Stimulated activated naive CD4-positive, alpha-beta T cell (primary cell): ENCODE data around the gene CACNA2D3.
"Not testable (repeated sequence)": the region's sequence is repeated elsewhere in the genome, so short reads cannot be mapped to it uniquely, and the experiment has no call there.

Experiments used
- DNase-seq, 6 experiments: peaks; one replicate each; lab custom pipeline; 2025; lab: John Stamatoyannopoulos, UW

The CACNA2D3 gene

DNA sequence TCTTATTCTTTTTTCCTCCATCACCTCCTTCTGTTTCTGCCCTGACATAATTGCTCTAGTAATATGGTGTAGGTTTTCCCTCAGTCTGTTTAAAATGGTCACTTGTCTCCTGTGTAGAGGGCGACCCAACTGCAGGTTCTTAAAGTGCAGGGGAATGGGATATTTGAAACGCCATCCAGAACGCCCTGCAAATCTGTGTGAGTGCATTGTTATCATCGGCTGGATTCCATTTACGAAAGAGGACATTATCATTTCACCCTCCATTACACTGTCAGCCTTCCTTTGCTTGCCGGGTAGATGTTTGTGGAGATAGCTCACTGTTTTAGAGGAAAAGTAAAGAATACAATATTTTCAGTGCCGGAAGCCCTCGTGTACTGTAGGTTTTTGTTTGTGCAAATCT, 451.5 kb downstream of the CACNA2D3 start:
- DNase-seq, result no peak

DNA sequence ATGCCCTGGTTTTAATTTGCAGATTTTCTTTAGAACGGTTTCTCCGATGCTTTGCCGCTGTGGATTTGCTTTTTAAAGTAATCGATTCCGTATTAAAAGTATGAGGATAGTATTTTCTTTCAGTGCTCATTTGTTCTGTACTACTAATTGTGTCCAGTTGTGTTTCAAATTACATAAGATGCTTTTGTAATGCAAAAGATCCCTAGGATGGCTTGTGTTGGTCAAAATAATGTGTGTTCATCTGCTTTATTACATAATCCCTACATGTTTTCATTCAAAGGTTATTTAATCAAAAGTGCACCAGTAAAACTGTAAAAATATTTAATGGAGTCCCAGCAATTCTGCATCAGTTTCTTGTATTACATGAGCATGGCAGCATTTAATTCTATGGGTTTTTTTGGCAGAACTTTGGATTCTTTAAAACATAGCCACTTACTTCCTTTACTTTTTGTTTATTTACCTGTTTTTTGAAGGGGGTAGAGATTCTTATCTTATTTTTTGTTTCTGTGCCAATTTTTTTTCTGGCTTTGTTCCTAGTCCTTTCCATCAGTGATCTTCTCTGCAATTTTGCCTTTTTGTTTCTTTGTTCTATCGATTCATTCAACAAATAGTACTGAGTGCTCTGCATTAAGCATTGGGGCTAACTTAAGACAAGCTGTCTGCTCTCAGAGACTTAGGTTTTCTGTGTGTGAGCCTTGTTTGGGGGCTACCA, 452.7 kb downstream of the CACNA2D3 start:
- DNase-seq, result no peak

DNA sequence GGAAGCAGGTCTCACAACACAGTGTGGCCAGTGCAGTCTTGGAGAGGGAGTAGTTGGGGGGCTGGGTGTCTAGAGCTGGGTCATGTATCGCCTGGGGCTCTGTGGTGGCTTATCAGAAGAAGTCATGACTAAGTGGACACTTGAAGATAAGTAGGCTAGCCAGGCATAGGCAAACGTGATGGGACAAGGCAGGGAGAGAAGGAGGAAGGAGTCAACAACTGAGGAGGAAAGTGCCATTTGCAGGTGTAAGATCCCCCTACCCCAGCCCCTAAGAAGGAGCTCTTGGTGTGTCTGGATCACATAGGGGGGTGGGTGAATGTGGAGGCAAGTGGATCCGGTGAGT, 453.2 kb downstream of the CACNA2D3 start:
- no peak for DNase-seq

DNA sequence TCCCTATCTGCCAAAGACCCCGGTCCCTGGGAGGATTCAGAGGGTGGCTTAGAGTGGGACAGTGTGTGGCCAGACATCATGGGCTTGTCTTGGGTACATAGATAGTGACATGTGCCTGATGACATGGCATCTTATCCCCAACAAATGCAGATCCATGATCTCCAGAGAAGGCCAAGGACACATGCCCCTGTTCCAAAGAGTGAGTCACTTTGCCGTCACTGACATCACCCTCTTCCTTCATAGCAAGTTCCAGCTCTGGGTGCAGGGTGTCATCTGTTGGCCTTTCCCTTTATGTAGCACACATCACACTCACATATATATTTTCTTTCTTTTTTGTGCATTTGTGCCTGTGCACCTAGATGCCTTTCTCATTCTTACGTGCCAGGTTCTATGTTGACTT, 455.0 kb downstream of the CACNA2D3 start:
- DNase-seq, result no peak

DNA sequence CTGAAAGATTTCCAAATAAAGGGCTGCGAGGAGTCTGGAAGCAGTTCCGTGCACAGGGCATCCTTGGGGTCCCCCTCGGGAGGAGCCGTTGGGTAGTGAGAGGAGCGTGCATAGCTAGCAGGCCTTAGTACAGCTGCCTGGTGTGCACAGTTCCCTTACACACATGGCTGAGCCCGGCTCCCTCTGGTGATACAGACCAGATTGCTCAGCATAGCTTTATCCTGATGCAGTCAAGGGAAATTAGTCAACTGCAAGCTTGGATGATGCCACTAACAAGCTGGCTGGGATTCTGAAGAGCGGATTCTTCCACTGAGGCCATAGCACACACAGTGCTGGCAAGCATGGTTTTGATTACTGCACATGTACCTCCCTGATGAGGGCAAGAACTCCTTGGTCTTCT, 456.1 kb downstream of the CACNA2D3 start:
- DNase-seq, result no peak

DNA sequence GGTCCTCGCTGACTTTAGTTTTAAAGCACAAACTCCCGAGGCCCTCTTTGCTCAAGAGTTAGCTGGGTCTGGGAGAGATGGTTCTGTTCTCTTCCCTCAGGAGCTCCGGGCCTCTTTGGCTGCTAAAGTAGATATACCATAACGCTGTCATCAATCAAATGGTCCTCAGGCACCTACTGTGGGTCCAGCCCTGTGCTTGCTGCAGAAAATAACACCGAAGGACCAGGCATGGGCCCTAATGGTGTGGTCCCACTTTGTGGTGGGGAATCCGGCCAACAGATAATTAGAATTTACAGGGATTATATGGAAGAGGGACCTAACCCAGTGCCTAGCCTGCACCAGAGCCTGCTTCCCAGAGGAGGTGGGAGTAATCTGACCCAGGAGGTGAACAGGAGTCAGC, 458.1 kb downstream of the CACNA2D3 start:
- no peak for DNase-seq

DNA sequence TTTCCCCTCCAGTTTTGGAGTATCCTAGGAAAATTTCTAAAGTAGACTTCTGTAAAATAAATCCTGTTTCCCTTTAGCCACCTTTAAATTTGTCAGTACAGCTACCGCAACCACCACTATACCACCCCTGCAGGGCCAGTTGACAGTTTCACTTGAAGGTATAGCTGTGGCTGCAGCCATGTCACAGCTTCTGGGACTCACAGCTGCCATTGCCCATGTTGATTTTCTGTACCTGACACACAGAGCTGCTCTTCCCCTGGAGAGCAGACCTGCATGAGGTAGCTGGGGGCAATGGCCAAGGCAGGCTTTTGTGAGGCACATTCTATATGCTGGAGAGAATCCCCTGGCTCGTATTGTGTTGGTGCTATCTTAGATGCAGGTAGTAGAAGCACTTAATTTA, 460.1 kb downstream of the CACNA2D3 start:
- no peak for DNase-seq

DNA sequence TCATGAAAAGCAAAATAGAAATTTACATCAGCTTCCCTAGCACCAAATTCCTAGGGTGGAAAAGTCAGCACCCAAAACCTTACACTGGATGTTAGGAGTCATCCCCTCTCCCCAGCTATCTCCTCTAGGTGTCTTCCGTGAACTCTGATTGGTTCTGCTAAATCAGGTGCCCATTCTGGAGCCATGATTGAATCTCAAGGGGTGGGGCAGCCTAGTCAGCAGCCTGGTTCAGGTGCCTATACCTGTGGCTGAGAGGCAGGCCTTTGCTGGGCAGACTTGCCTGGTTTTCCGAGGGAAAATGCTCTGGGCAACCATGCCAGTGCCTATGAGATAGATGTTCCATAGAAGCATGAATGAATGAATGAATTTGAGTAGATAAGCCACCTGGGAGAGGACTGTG, 468.8 kb downstream of the CACNA2D3 start:
- DNase-seq, result no peak

DNA sequence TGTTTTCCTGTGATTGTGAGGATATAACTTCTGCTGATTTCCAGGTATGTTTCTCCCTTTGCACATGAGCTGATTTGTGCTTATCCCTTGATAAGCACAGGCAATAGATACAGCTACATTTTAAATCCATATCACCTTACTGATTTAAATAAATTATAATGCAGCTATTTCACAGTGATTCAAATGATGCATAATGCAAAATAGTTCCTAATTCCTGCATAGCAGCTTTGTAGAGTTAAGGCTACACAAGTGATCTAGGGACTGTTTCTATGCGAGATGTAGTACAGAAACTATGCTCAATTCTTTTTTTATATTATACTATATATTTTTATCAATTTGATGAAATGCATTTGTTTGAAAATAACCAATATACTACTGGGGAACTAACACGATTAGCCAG, 471.3 kb downstream of the CACNA2D3 start:
- DNase-seq, result no peak

DNA sequence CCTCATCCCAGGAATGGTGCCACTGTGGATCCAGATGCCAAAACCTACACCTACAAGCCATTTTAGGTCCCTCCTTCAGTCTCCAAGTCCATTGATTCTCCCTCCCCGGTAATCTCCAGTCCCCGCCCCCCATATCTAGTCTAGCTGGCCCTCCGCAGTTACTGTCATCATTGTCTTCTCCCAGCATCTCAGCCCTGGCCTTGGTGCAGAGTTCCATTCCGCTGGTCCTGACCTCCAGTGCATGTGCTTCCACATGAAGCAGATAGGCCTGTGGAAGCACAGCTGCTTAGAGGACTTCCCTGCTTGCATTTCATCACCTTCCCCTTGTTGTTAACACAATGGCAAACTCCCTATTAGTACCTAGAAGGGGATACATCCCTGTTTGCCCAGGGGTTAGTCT, 473.7 kb downstream of the CACNA2D3 start:
- DNase-seq, result no peak

DNA sequence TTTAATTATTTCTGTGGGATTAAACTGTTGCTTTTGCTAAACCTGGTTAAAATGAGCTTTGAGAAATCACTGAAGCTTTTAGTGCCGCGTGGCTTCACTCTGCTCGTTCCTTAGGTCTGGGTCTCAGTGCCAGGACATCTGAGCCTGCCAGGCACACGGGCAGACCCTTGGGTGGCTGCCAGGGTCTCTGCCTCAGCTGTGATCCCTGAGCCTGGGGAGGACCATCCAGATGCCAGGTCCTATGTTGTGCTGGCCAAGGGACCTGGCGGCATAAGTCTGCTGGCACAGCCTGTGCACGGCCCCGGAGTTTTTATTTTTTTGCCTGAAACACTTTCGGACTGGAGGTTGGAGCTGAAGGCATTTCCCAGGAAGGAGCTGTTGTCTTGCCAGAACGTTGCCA, 477.4 kb downstream of the CACNA2D3 start:
- DNase-seq, result no peak

DNA sequence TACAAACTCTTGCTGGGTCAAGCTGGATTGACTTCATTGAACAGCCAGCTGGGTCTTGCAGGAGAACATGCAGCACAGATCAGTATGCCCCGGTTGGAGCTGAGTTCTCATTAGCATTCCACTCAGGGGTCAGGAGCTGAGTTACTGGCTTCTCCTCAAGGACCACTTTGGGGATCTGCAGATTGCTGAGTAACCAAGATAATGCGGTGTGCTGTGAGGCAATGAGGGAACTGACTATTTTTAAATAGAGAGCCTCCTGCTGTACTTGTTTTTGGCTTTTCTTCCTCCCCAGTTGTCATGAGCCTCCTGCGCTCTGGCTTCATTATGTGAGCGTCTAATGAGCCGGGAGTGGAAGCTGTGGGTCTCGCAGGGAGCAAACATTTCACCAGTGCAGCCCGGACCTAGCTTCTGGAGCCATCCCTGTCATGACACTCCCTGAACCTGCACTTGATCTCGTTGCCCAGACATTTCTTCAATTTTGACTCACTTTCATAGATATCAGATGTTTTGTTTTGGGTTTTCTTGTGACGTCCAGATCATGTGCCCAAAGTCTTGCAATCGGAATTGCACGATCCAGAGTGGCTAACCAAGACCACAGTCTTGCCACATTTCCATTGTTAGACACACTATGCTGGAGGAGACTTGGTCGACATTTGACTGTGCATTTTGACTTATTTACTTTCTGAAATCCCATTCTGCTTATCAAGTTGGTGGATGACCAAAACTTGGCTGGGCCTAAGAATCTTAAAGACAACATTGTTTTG, 478.3 kb downstream of the CACNA2D3 start:
- no peak for DNase-seq

DNA sequence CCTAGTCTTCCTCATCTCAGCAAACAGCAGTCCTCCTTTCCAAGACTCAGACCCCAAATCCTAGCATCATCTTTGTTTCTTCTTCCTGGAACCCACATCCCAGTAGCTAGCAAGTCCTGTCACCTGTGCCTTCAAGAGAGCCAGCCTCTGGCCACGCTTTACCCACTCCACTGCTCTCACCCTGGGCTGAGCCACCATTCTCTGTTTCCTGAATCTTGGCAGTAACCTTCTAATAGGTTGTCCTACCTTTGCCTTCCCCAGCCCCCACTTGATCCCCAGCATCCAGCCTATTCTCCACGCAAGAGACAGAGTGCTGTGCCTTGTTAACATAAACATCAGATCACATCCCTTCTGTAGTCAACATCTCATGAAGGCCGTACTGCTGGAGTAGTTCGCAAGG, 482.1 kb downstream of the CACNA2D3 start:
- DNase-seq, result no peak

DNA sequence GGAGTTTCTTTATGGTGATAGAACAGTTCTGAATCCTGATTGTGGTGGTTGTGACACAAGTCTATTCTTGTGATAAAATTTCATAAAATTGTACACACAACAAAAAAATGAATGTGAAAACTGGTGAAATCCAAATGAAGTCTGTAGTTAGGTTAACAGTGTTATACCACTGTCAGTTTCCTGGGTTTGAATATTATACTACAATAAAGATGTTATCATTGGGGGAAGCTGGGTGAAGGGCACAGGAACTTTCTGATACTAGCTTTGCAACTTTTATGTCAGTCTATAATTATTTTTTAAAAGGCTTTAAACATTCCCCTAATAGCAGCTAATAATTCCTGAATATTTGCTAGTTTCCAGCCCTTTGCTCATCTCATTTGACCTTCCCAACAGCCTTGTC, 485.7 kb downstream of the CACNA2D3 start:
- DNase-seq, result no peak

DNA sequence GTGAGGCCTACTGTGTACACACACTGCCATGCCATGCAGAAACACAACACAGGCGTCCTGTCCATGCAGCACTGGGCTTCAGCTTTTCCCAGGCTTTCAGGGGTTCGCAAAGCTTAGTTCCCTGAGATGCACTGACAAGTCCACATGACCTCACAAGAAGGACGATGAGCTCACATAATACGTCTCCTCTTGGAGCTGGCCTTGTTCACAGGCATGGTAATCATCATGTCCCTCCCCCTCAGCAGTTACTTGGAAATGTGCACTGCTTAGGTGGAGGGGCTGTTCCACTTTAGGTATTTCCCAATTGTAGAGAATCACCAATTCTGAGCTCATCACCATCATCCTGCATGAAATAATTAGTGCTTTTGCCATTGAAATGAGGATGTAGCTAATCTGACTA, 496.7 kb downstream of the CACNA2D3 start:
- no peak for DNase-seq

DNA sequence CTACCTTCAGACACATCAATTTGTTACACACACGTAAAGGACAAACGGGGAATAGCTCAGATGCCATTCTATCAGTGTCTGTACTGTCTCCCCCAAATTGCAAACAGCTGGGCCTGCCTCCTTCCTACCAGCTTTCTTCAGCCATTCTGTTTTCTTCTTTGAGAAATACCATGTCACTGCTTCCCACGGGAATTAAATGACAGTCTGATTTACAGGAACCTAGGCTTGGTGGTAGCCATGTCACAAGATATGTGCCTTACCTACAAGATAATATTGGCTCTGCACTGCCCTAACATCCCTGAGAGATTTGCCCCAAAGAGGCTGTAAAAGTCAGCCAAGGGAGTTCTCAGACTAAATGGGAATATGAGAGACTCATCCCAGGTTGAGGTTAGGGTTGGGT, 497.2 kb downstream of the CACNA2D3 start:
- DNase-seq, result no peak

DNA sequence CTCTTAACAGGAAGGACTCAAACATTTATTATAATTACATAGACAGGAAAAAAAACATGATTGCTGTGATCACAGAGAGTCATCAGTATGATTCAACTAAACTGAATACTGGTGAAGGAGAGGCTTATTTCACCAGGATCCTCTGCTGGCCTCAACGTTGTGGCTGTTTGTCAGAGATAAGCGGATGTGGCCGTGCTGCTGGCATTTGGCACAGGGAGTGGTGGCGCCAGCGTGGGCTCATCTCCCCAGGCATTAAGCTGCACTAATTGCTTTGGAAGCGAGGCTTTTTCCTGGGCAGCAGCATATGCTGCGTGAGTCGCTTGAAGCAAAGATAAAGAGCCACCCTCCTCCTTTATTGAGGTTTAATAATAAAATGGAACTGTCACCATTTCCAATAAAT, 498.8 kb downstream of the CACNA2D3 start:
- DNase-seq, result no peak

DNA sequence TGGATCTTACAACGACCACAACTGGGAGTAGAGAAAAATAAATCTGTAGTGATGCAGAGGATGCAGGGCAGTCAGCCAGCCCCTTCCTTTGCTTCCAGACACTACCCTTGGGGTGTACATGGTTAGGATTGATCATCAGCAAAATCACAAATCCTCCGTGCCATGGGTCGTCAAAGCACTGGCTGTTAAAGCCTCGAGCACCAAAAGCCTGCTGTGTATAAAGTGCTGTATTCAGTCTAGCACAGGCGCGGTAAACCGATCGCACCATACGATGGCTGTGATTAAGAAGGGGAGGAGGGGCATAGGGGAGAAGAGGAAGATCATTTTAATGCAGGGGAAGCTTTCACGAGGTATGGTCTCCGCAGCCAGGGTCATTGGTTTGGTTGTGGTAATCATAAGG, 500.3 kb downstream of the CACNA2D3 start:
- no peak for DNase-seq

DNA sequence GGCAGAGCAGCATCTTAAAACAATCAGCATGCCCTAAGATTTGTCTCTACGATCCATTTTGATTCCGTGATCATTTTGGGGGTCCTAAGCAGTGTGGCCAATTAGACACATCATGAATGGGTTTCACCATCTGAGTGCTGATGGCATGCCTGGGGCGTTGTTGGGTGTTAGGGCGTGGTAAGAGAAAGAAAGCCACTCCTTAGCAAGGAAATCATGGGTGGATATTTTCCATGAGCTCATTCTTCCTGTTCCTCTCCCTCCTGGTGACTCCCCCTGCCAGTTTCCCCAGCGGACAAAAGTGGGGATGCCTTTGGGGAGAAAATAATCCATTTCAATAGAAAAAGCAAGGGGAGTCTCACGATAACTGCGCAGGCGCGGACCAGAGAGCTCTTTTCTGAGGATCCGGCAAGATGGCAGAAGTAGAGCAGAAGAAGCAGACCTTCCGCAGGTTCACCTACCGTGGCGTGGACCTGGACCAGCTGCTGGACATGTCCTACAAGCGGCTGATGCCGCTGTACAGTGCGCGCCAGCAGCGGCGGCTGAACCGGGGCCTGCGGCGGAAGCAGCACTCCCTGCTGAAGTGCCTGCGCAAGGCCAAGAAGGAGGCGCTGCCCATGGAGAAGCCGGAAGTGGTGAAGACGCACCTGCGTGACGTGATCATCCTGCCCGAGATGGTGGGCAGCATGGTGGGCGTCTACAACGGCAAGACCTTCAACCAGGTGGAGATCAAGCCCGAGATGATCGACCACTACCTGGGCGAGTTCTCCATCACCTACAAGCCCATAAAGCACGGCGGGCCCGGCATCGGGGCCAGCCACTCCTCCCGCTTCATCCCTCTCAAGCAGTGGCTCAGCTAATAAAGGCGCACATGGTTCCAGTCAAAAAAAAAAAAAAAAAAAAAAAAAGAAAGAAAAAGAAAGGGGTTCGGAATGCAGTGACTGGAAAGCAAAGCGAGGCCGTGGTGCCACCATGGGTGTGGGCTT, 503.7 kb downstream of the CACNA2D3 start:
- no peak for DNase-seq

DNA sequence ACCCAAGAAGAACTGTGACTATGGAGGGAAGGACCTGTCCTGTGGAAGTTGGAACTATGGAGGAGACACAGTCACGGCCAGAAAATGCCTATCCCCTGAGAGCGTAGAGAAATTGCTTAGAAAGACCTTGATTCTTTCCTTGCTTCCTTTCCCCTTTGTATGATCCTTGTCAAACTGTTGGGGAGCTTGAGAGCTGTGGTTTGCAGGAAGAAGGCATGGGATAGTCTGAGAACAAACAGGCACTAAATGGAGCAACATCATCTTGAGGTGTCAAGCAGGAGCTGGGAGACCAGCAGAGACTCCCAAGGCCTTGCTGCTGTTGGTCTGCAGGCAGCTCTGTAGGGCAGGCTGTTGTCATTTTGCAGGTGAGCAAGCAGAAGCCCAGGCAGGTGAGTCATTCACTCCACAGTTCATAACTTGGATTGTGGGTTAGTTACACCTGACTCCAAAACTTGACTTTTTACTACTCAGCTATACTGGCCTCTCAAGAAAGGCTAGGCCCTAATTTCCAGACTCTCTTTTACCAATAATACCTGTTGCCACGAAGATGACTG, 506.6 kb downstream of the CACNA2D3 start:
- no peak for DNase-seq

DNA sequence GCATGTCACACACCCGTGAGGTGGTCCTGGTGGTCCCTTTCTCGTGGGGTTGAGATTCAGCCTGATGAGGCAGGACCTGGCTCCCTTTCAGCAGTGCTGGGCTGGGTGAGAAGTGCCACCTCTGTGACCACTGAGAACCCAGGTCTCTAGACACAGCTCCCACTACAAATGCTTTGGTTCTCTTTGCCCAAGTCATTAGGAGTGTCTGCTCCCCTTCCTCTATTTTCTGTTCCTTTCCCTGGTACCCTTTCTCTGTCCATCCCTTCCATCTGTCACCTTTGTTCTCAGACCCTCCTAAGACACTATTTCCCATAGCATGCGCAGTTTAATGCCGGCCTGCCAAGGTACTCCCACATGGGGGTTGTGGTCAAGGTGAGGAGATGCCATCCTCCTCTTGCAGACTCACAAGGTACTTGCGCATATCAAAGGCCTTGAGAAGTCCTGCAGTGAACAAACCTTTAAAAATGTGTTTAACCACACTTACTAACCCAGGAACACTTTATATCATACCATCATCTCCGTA, 507.8 kb downstream of the CACNA2D3 start:
- no peak for DNase-seq

DNA sequence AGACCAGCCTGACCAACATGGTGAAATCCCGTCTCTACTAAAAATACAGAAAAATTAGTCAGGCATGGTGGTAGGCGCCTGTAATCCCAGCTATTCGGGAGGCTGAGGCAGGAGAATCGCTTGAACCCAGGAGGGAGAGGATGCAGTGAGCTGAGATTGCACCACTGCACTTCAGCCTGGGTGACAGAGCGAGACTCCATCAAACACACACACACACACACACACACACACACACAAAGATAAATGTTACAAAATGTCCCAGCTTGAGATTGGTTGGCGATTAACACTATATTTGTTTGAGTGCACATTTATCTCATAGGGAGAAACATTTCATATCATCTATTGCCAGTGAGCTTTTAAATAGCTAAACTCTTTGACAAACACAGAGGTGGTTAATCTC, 508.6 kb downstream of the CACNA2D3 start:
- DNase-seq, result not testable (repeated sequence)
